GM15510 (cell line): ENCODE data around the gene HRH2.

Experiments
- POLR2A ChIP-seq: IDR thresholded peaks from 3 replicates; pipeline ENCODE4 v1.6.1; 2011; ENCODE audit warnings: borderline replicate concordance; ENCODE audit not compliant: insufficient read length; ENCODE audit errors: extremely low read depth

HRH2 gene

GRCh38 chr5:175728316-175728715 is 70.4 kb downstream of the HRH2 start:
- TF ChIP-seq POLR2A = no peak

- no peak for TF ChIP-seq POLR2A
These were observed 71.3 kb downstream of the HRH2 start for GRCh38 chr5:175728885-175729828.

GRCh38 chr5:175729829-175730277 is 72.0 kb downstream of the HRH2 start:
- no peak for TF ChIP-seq POLR2A

DNA sequence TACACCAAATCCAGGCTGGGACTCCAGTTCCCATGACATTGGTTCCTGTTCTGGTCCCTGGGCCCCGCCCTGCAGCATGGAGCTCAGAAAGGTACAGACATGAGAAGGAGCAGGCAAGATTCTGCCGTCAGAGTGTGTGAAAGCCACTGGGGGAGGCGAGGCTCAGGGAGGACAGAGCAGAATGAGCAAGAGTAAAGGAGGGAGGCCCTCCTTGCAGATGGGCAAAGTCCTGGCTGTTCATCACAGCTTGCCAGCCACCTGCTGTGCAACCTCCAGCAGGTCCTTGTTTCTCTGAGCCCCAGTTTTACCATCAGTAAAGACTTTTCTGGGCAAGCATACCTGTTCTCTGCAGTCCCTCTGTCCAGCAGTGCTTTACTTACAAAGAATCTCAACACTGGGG is 73.3 kb downstream of the HRH2 start:
- TF ChIP-seq POLR2A = no peak

DNA sequence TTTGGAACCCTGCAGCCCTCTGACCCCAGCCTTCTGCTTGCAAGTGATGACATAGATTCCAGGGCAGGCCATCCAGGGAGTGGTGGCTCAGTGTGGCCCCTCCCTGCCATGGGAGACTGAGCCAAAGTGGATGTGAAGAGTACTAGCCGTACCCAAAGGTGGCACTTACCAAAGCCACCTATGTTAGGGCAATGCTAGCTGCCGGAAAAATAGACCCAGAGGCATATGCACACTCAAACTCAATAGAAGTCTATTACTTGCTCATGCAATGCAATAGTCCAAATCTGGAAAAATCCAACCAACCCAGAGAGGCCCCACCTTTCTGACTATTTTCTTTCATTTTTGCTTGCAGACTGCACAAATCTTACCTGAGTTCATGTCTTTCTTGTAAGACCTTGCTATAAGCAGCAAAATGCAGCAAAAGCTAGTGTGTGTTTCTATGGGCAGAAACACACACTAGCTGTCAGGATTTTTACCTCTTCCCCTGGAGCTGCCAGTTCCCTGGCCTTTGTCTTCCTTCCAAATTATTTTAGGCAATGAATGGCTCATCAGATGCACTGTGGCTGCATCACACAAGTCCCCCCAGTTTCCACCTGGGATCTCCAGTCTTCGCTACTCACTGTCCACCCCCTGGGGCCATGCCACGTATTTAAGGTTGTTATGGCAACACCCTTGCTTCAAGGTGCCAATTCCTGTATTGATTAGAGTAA is 74.0 kb downstream of the HRH2 start:
- TF ChIP-seq POLR2A = no peak

GRCh38 chr5:175733017-175733416 is 75.1 kb downstream of the HRH2 start:
- TF ChIP-seq POLR2A = no peak

GRCh38 chr5:175734016-175734415 is 76.1 kb downstream of the HRH2 start:
- TF ChIP-seq POLR2A = no peak

- no peak for TF ChIP-seq POLR2A
These were observed 76.6 kb downstream of the HRH2 start for GRCh38 chr5:175734501-175734900.

- no peak for TF ChIP-seq POLR2A
These were observed 77.8 kb downstream of the HRH2 start for GRCh38 chr5:175735701-175736100.

- no peak for TF ChIP-seq POLR2A
These were observed 78.8 kb downstream of the HRH2 start for GRCh38 chr5:175736652-175737051.

DNA sequence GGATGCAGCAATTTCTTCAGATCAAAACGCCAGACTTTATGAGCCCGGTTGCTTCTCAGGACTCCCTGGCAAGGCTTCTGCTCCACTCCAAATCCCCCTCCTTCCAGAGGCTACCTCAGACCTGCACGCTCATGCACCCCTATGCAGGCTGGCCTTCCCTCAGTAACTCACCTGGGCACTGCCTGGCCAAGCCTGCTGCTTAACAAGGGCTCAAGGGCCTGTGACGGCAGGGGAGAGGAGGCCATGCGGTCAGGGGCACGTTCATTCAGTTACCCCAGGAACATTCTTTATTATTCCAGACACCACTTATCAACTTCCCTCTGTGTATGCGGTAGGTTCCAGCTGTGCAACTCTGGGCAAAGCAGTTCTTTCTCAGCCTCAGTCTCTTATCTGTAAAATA is 79.6 kb downstream of the HRH2 start:
- no peak for TF ChIP-seq POLR2A

DNA sequence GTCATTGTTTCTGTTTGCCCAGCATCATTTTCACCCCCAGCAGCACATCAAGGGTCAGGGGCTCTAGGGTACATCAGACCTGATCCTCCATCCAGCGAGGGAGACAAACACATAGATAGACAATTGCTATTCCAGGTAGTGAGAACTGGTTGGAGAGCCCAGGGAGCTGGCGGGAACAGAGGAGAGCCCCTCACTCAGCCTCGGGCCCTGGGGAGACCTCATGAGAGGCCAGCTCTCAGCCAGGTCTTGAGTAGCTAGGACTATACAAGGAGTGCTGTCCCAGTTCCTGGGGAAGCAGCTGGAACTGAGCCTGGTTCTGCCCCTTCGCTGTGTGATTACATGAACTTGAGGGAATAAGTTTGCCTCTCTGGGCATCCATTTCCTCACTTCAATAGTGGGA is 80.3 kb downstream of the HRH2 start:
- no peak for TF ChIP-seq POLR2A

DNA sequence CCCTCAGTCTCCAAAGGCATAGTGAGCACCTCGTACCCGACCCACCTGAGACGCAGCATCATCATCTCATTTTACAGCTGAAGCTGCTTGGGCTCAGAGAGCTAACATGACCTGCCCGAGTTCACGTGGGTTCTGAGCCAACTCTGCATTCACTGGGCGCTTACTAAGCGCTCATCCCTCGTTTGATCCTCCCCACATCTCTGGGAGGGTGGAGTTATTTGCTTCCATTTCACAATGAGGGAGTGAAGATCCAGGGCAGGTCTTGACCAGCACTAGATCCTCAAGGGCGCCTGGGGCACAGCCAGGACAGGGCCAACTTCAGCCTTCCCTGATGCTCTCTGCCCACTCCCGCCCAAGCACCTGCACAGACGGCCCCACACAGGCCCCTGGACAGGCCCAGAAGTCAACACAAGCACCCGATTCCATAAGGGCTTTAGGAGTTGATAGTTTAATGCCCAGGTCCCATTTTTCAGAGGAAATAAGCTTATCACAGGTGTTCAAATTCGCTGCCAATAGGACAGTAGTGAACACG is 80.8 kb downstream of the HRH2 start:
- TF ChIP-seq POLR2A = no peak

GRCh38 chr5:175740014-175740413 is 82.1 kb downstream of the HRH2 start:
- TF ChIP-seq POLR2A = no peak

DNA sequence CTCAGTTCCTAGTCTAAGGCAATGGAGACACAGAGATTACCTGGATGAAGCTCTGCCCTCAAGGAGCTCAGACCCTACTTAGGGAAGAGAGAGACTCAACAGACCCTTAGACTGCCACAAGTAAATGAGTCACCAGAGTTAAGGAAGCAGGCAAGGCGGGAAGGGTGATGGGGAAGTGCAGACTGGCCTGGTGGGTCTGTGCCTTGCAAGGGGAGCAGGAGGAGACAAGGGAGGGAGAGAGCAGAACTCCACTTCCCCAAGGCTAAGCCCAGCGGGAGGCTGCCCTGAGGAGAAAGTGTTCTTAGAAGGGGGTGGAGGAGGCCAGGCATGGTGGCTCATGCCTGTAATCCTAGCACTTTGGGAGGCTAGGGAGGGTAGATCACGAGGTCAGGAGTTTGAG is 83.7 kb downstream of the HRH2 start:
- TF ChIP-seq POLR2A = no peak
